ENCODE results near the gene SEC22A.

DNA sequence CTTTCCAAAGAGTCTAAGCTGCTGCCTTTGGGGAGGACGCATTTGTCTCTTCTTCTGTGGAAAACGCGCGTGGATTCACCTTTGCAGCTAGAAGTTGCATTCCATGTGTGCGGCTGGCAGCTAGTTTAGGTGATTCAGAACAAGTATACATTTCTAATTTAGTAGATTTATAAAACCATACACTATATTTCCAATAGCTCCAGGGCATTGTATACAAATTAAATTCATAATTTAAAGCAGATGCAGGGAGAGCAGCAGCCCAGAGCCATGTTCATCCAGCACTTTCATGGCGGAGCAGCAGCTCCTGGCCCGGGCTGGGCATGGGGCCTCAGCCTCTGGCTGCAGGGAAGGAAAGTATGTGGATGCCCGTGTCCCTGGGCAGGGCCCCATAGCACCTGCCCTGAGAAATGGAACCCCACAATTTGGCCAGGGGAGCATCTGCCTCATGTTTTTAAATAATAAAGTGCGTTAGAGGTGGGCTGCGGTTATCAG is 42.8 kb upstream of the SEC22A start:
- TF ChIP-seq, protein P1, sequence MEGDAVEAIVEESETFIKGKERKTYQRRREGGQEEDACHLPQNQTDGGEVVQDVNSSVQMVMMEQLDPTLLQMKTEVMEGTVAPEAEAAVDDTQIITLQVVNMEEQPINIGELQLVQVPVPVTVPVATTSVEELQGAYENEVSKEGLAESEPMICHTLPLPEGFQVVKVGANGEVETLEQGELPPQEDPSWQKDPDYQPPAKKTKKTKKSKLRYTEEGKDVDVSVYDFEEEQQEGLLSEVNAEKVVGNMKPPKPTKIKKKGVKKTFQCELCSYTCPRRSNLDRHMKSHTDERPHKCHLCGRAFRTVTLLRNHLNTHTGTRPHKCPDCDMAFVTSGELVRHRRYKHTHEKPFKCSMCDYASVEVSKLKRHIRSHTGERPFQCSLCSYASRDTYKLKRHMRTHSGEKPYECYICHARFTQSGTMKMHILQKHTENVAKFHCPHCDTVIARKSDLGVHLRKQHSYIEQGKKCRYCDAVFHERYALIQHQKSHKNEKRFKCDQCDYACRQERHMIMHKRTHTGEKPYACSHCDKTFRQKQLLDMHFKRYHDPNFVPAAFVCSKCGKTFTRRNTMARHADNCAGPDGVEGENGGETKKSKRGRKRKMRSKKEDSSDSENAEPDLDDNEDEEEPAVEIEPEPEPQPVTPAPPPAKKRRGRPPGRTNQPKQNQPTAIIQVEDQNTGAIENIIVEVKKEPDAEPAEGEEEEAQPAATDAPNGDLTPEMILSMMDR (IDR thresholded peaks at IDR 0.05), result no peak
- no peak for TF ChIP-seq POLR2A (IDR thresholded peaks at IDR 0.05)
